Fibroblast of the aortic adventitia (primary cell): ENCODE measurements around the gene SYT1. TPM values are rescaled to one million over a fixed set of nuclear protein-coding genes. Genes with fewer than 3 reads are reported as not detected.

Source experiments
- DNase-seq: peaks from one replicate; pipeline ENCODE4 v3.0.0-alpha.2; 2010; ENCODE audit warnings: low read depth
- H3K4me3 ChIP-seq: 2 replicates; pipeline ENCODE4 v1.5.1; 2011; ENCODE audit warnings: low read depth, mild to moderate bottlenecking, control low read depth, low read length, moderate library complexity
- total RNA-seq: library from RNA; depleted of rRNA; stranded (reverse); fragments of >200 nt; gene quantifications from 2 replicates; pipeline ENCODE4 v1.2.3, GENCODE V29; 2012; ENCODE audit warnings: low replicate concordance
- TF ChIP-seq, protein P1 (sequence below): IDR thresholded peaks from 2 replicates; pipeline ENCODE4 v1.5.1; 2011; ENCODE audit warnings: mild to moderate bottlenecking, low read length, control low read depth, inconsistent platforms; ENCODE audit not compliant: insufficient read depth

Gene SYT1
- total RNA-seq, 1 donor, result 43.3 TPM

- H3K4me3 ChIP-seq, result no peak overlapping the region
- DNase-seq, result no peak
- TF ChIP-seq, protein P1, sequence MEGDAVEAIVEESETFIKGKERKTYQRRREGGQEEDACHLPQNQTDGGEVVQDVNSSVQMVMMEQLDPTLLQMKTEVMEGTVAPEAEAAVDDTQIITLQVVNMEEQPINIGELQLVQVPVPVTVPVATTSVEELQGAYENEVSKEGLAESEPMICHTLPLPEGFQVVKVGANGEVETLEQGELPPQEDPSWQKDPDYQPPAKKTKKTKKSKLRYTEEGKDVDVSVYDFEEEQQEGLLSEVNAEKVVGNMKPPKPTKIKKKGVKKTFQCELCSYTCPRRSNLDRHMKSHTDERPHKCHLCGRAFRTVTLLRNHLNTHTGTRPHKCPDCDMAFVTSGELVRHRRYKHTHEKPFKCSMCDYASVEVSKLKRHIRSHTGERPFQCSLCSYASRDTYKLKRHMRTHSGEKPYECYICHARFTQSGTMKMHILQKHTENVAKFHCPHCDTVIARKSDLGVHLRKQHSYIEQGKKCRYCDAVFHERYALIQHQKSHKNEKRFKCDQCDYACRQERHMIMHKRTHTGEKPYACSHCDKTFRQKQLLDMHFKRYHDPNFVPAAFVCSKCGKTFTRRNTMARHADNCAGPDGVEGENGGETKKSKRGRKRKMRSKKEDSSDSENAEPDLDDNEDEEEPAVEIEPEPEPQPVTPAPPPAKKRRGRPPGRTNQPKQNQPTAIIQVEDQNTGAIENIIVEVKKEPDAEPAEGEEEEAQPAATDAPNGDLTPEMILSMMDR, result no peak
These were observed 85.0 kb downstream of the SYT1 start for GRCh38 chr12:78949532-78949931.

DNA sequence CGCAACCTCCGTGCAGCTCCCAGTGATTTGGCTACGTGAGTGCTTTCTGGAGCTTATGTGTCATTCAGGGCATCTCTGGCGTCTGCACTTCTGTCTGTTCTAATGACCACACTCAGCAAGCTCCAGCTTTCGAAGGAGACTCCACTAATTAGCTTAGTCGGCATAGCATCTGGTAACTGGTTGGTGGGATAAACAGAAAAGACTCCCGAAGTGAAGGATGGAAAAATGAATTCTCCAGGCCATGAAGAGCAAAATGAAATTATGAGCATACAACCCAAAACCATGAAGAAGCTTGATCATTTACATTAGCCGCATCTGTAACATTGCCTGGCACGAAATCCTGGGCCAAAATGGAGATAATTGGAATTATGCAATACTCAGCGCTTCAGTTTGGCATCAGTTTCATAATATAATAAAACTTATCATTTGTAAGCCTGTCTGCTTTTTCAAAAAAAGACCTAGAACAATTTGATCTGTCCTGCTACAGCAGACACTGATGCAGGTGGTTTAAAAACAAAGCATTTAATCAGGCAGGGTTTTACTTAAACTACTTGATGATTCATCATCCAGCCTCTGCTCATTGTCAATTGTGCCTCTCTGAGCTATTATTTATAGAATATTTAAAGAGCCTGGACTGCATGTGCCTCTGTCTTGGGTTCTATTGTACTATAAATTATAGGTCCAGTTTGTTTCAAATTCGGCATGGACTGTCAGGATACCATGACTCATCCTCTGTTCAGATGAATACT is 87.4 kb downstream of the SYT1 start:
- H3K4me3 ChIP-seq, result no peak overlapping the region
- TF ChIP-seq, protein P1, result no peak
- peak; percentile 44 for DNase-seq

GRCh38 chr12:78952552-78952929 is 88.0 kb downstream of the SYT1 start:
- no peak overlapping the region for H3K4me3 ChIP-seq
- no peak for DNase-seq
- TF ChIP-seq, protein P1, result no peak

- no peak for DNase-seq
- TF ChIP-seq, protein P1, result no peak
- no peak overlapping the region for H3K4me3 ChIP-seq
These were observed 94.4 kb downstream of the SYT1 start for GRCh38 chr12:78958941-78959340.

DNA sequence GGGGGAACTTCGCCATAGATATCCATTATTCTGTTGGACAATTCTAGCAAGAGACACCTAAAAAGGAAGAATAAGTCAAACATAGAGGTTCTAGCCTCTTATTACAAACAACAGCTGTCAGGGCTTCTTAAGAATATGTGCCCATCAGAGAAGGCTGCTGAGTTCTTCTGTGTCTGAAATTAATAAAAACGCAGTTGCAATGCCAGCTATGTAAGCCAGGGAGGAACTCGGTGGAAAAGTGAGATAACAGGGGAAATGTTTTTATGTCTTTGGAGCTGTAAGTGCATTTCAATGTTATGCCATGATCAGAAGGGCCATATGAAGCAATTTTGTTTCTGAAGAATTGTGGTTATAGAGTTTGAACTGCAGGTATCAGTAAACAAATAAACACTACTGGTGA is 95.0 kb downstream of the SYT1 start:
- TF ChIP-seq, protein P1, result peak; percentile 55
- DNase-seq, result peak; percentile 57
- H3K4me3 ChIP-seq, result no peak overlapping the region

- TF ChIP-seq, protein P1, result no peak
- no peak for DNase-seq
- no peak overlapping the region for H3K4me3 ChIP-seq
These were observed 96.6 kb downstream of the SYT1 start for GRCh38 chr12:78961171-78961570.
